Panc1 (cell line): Measurements from ENCODE around the gene MAIP1. TPM values are rescaled to one million over a fixed set of nuclear protein-coding genes. Genes with fewer than 3 reads are reported as not detected.
A peak's percentile ranks its signal among the peaks of the same experiment; 100 is the strongest.

ENCODE experiments used
- ATAC-seq: fragments of 200-7000 bp; cut with Tn5 transposase; 2 replicates; pipeline ENCODE4 v1.9.1; 2020; ENCODE audit warnings: mild to moderate bottlenecking, moderate library complexity
- BruUV-seq: library from RNA; stranded (reverse); fragments of 400-500 nt; replicated peaks from 2 replicates; lab custom pipeline; 2021; lab: Mats Ljungman, UMichigan
- CTCF ChIA-PET: fragments of 300-600 bp; sonication (Branson Sonifier 250); formaldehyde crosslinking; loops from one replicate; lab custom pipeline; 2022; ENCODE audit warnings: antibody characterized with exemption; lab: Charles Lee
- POLR2A ChIA-PET: fragments of 300-600 bp; sonication (Branson Sonifier 250); formaldehyde crosslinking; loops from one replicate; lab custom pipeline; 2022; ENCODE audit warnings: antibody characterized with exemption; lab: Charles Lee
- DNase-seq: peaks from one replicate; pipeline ENCODE4 v3.0.0-alpha.2; 2010; ENCODE audit warnings: low read depth, low spot score
- H3K27ac ChIP-seq: 2 replicates; pipeline ENCODE4 v1.5.1; 2011; ENCODE audit warnings: mild to moderate bottlenecking, low read length, inconsistent platforms
- H3K27me3 ChIP-seq: fragments of 200-500 bp; sonication (Bioruptor generic); 2 replicates; pipeline ENCODE4 v1.6.0; 2014; ENCODE audit warnings: low read length, inconsistent platforms; ENCODE audit not compliant: control insufficient read depth, insufficient read depth
- H3K36me3 ChIP-seq: fragments of 200-500 bp; sonication (Bioruptor generic); 2 replicates; pipeline ENCODE4 v1.5.1; 2014; ENCODE audit warnings: inconsistent platforms, mild to moderate bottlenecking, low read length, moderate library complexity; ENCODE audit not compliant: control insufficient read depth, insufficient read depth
- H3K4me1 ChIP-seq: 2 replicates; pipeline ENCODE4 v1.5.1; 2011; ENCODE audit warnings: inconsistent platforms, mild to moderate bottlenecking, low read length, moderate library complexity; ENCODE audit not compliant: control insufficient read depth, insufficient read depth
- H3K4me3 ChIP-seq, 2 experiments: 2 replicates each; pipeline ENCODE4 v1.5.1; 2011 to 2012; ENCODE audit warnings: low read depth in 2 of 2, low read length in 2 of 2, mild to moderate bottlenecking in 2 of 2, inconsistent platforms in 1 of 2, moderate library complexity in 1 of 2
- H3K9me3 ChIP-seq: fragments of 200-500 bp; sonication (Bioruptor generic); 2 replicates; pipeline ENCODE4 v1.5.1; 2014; ENCODE audit warnings: low read depth, mild to moderate bottlenecking, inconsistent platforms, low read length, moderate library complexity; ENCODE audit not compliant: control insufficient read depth, insufficient read depth
- CTCF ChIP-seq: fragments of 450-650 bp; IDR thresholded peaks from 2 replicates; pipeline ENCODE4 v1.5.1; 2017; ENCODE audit warnings: mild to moderate bottlenecking
- POLR2AphosphoS5 ChIP-seq: IDR thresholded peaks from 2 replicates; pipeline ENCODE4 v1.6.1; 2012; ENCODE audit warnings: mild to moderate bottlenecking, low read depth, low read length, moderate library complexity
- REST ChIP-seq, 2 experiments: IDR thresholded peaks; 2 replicates each; pipeline ENCODE4 v1.6.1; 2011 to 2012; ENCODE audit warnings: low read depth in 2 of 2, control low read depth in 1 of 2, low read length in 1 of 2, mild to moderate bottlenecking in 1 of 2, moderate library complexity in 1 of 2; ENCODE audit not compliant: insufficient read depth in 1 of 2
- SIN3A ChIP-seq: IDR thresholded peaks from 2 replicates; pipeline ENCODE4 v1.6.1; 2012; ENCODE audit warnings: low read depth, mild to moderate bottlenecking, low read length, moderate library complexity, borderline replicate concordance; ENCODE audit not compliant: insufficient read depth
- TCF7L2 ChIP-seq: IDR thresholded peaks from 2 replicates; pipeline ENCODE4 v1.6.1; 2011; ENCODE audit warnings: mild to moderate bottlenecking, low read depth, low read length, inconsistent platforms
- in situ Hi-C: cut with HindIII; loops from 2 replicates; pipeline ENCODE4 v1.10.0; 2016; ENCODE audit warnings: low sequenced_read_pairs, low pct_unique_long_range_greater_than_20kb
- intact Hi-C: fragments of 100-400 bp; cut with micrococcal nuclease; formaldehyde crosslinking; loops from one replicate; pipeline ENCODE4 v1.10.0; 2022; ENCODE audit not compliant: unreplicated experiment
- total RNA-seq: library from RNA; stranded (reverse); gene quantifications from one replicate; pipeline ENCODE4 v1.2.1, GENCODE V29; 2021; ENCODE audit not compliant: unreplicated experiment

The MAIP1 gene
- total RNA-seq, 1 experiment from 2014 or later: 20.9 TPM

- no TSS peak for BruUV-seq
- TF ChIP-seq POLR2AphosphoS5 (no peak), TCF7L2 (no peak), CTCF (no peak), SIN3A (no peak), REST (IDR thresholded peaks at IDR 0.05; ENCODE audit: insufficient read depth in 1 of 2, low read depth in 2 of 2, low read length in 1 of 2) (no peak)
- peaks cover 26% of the 10 kb centered on the region for H3K36me3 ChIP-seq
- POLR2A ChIA-PET: no interaction called here
- H3K9me3 ChIP-seq: no peaks in the 10 kb centered on the region
- H3K27me3 ChIP-seq: no peaks in the 10 kb centered on the region
- no peak overlapping the region for H3K4me3 ChIP-seq
- in situ Hi-C loops: no loop called here
- peaks cover 5% of the 10 kb centered on the region; the same call in 1 of the 2 replicates for H3K4me1 ChIP-seq
- intact Hi-C loops: no loop called here
- CTCF ChIA-PET: no interaction called here
- DNase-seq (no peak), ATAC-seq (no peak)
- no peak overlapping the region for H3K27ac ChIP-seq
These were observed 4.4 kb upstream of the MAIP1 start for GRCh38 chr2:199951023-199951422.

GRCh38 chr2:199955007-199955338 lies 409 bp upstream of the MAIP1 start:
- Histone ChIP-seq H3K4me1 (peaks cover 5% of the 10 kb centered on the region), H3K36me3 (peaks cover 20% of the 10 kb centered on the region), H3K4me3 (peak overlapping the region; percentile 77 to 97), H3K9me3 (no peaks in the 10 kb centered on the region), H3K27me3 (no peaks in the 10 kb centered on the region), H3K27ac (peak overlapping the region; percentile 98)
- ChIA-PET CTCF (no interaction called here), POLR2A (interaction anchor here (0.6 kb wide), 2 partner anchors 42 to 546 kb away, joined by 3 to 6 read pairs; no protein-coding TSS in a partner anchor)
- BruUV-seq: TSS peak; percentile 78
- in situ Hi-C loops (no loop called here), intact Hi-C loops (no loop called here)
- DNase-seq (no peak), ATAC-seq (peak; percentile 75)
- no peak for TF ChIP-seq TCF7L2
- TF ChIP-seq CTCF: no peak
- TF ChIP-seq POLR2AphosphoS5: no peak
- TF ChIP-seq SIN3A: no peak
- no peak for TF ChIP-seq REST (IDR thresholded peaks at IDR 0.05; ENCODE audit: insufficient read depth in 1 of 2, low read depth in 2 of 2, low read length in 1 of 2)
